GM23248 (cell line): ENCODE data around the gene PLEKHM2. TPM values are rescaled to one million over a fixed set of nuclear protein-coding genes. Genes with fewer than 3 reads are reported as not detected.

ENCODE experiments used
- DNase-seq: peaks from one replicate; pipeline ENCODE4 v3.0.0-alpha.2; 2015
- H2AFZ ChIP-seq: fragments of 200-600 bp; sonication (generic); 2 replicates; pipeline ENCODE4 v1.6.1; 2016; ENCODE audit warnings: antibody characterized with exemption
- H3F3A ChIP-seq: fragments of 200-600 bp; sonication (generic); 2 replicates; pipeline ENCODE4 v1.6.1; 2016; ENCODE audit warnings: mild to moderate bottlenecking, antibody characterized with exemption, mixed run types; ENCODE audit not compliant: insufficient read depth
- H3K27ac ChIP-seq: fragments of 200-600 bp; sonication (generic); 2 replicates; pipeline ENCODE4 v1.5.1; 2016; ENCODE audit warnings: mild to moderate bottlenecking
- H3K27me3 ChIP-seq: fragments of 200-600 bp; sonication (generic); replicated peaks from 2 replicates; pipeline ENCODE4 v1.6.1; 2016; ENCODE audit warnings: mild to moderate bottlenecking; ENCODE audit not compliant: insufficient read depth
- H3K36me3 ChIP-seq: fragments of 200-600 bp; sonication (generic); 2 replicates; pipeline ENCODE4 v1.6.1; 2016; ENCODE audit warnings: low read depth, mild to moderate bottlenecking
- H3K4me1 ChIP-seq: fragments of 200-600 bp; sonication (generic); 2 replicates; pipeline ENCODE4 v1.6.1; 2016; ENCODE audit warnings: mild to moderate bottlenecking; ENCODE audit not compliant: insufficient read depth
- H3K4me2 ChIP-seq: fragments of 200-600 bp; sonication (generic); one replicate; pipeline ENCODE4 v1.6.1; 2016; ENCODE audit warnings: mild to moderate bottlenecking; ENCODE audit not compliant: unreplicated experiment
- H3K4me3 ChIP-seq: fragments of 200-600 bp; sonication (generic); 2 replicates; pipeline ENCODE4 v1.5.1; 2016; ENCODE audit warnings: mild to moderate bottlenecking
- H3K79me2 ChIP-seq: fragments of 200-600 bp; sonication (generic); 2 replicates; pipeline ENCODE4 v1.6.1; 2016; ENCODE audit warnings: mild to moderate bottlenecking; ENCODE audit not compliant: insufficient read depth
- H3K9ac ChIP-seq: fragments of 200-600 bp; sonication (generic); 2 replicates; pipeline ENCODE4 v1.6.1; 2016; ENCODE audit warnings: mild to moderate bottlenecking
- H3K9me2 ChIP-seq: fragments of 200-600 bp; sonication (generic); 2 replicates; pipeline ENCODE4 v1.6.1; 2016; ENCODE audit warnings: mixed run types, mild to moderate bottlenecking, moderate library complexity; ENCODE audit not compliant: insufficient read depth
- H3K9me3 ChIP-seq: fragments of 200-600 bp; sonication (generic); one replicate; pipeline ENCODE4 v1.6.1; 2017; ENCODE audit warnings: low read depth
- H4K20me1 ChIP-seq: fragments of 200-600 bp; sonication (generic); 2 replicates; pipeline ENCODE4 v1.6.0; 2016; ENCODE audit not compliant: insufficient read depth
- EZH2 ChIP-seq: fragments of 200-600 bp; sonication (generic); IDR thresholded peaks from 2 replicates; pipeline ENCODE4 v1.6.1; 2018; ENCODE audit warnings: antibody characterized with exemption, mild to moderate bottlenecking; ENCODE audit not compliant: insufficient read depth, poor library complexity, severe bottlenecking
- EZH2phosphoT487 ChIP-seq: fragments of 200-600 bp; sonication (generic); IDR thresholded peaks from 2 replicates; pipeline ENCODE4 v1.6.1; 2018; ENCODE audit warnings: antibody characterized with exemption, moderate library complexity, mild to moderate bottlenecking, low read depth; ENCODE audit not compliant: insufficient read depth
- whole genome bisulfite sequencing, 2 experiments: methylation state at CpG; one replicate each; pipeline ENCODE4 v1.1.6; 2015 to 2017; ENCODE audit warnings: low lambda C conversion rate in 2 of 2, low coverage in 1 of 2; ENCODE audit errors: missing lambda C conversion rate in 2 of 2; 5-methylcytosine and 5-hydroxymethylcytosine counted together
- in situ Hi-C: fragments of 300-500 bp; cut with MboI; formaldehyde crosslinking; loops from 2 replicates; pipeline ENCODE4 v1.15.0; 2020
- polyA plus RNA-seq: library from polyadenylated mRNA; unstranded; fragments of >200 nt; fragmentation: Nextera tagmentation; extraction: Ambion mirVana; gene quantifications from 2 replicates; pipeline ENCODE4 v1.2.1, GENCODE V29; 2016
- total RNA-seq: library from RNA; depleted of rRNA; stranded (reverse); fragments of >200 nt; shearing (Covaris generic); gene quantifications from 2 replicates; pipeline ENCODE4 v1.2.3, GENCODE V29; 2014

The PLEKHM2 gene
- total and polyA plus RNA-seq, 2 experiments from 2014 or later, result 14.9 to 52.9 TPM

DNA sequence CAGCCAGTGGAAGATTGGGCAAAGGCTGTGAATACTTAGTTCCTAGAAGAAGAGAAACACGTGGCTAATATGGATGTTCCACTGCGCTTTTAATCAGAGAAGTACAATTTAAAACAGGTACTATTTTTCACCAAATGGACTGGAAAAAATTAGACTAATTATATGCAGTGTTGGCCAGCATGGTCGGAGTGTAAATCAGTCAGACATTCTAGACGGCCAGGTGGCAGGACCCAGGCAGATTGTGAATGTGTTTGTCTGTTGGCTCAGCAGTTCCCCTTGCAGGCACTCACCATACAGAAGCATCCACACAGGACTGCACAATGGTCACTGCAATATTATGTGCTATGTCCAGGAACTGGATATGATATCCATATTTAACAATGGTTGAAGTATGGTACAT, 28.0 kb downstream of the PLEKHM2 start:
- WGBS, 2 experiments, result 61 to 62% methylated on average over 4 of the region's 4 CpGs
- Histone ChIP-seq H3K27me3 (no peaks in the 10 kb centered on the region), H3K9me3 (no peaks in the 10 kb centered on the region), H3K4me3 (no peak overlapping the region), H3K79me2 (peaks cover 100% of the 10 kb centered on the region), H3K4me1 (peaks cover 10% of the 10 kb centered on the region), H4K20me1 (peaks cover 6% of the 10 kb centered on the region; the same call in 1 of the 2 replicates), H3K4me2 (no peak overlapping the region), H3K9me2 (no peaks in the 10 kb centered on the region), H3K9ac (no peak overlapping the region), H3K27ac (no peak overlapping the region), H2AFZ (no peak overlapping the region), H3F3A (no peaks in the 10 kb centered on the region), H3K36me3 (no peaks in the 10 kb centered on the region)
- in situ Hi-C loops, result no loop called here
- DNase-seq, result no peak
- TF ChIP-seq EZH2phosphoT487 (no peak), EZH2 (no peak)

- DNase-seq, result peak; percentile 53
- H4K20me1 ChIP-seq, result no peaks in the 10 kb centered on the region; the same call in 1 of the 2 replicates
- no peak for TF ChIP-seq EZH2phosphoT487
- no peak for TF ChIP-seq EZH2
- no peak overlapping the region for H2AFZ ChIP-seq
- 40 to 41% methylated on average over 4 of the region's 4 CpGs for WGBS, 2 experiments
- H3K9ac ChIP-seq, result peak overlapping the region; percentile 34; the same call in 1 of the 2 replicates
- H3K9me3 ChIP-seq, result no peaks in the 10 kb centered on the region
- no peaks in the 10 kb centered on the region for H3K27me3 ChIP-seq
- in situ Hi-C loops, result no loop called here
- no peak overlapping the region for H3K4me3 ChIP-seq
- H3K4me2 ChIP-seq, result no peak overlapping the region
- peaks cover 82% of the 10 kb centered on the region for H3K79me2 ChIP-seq
- H3K9me2 ChIP-seq, result no peaks in the 10 kb centered on the region
- no peak overlapping the region; the same call in 1 of the 2 replicates for H3K27ac ChIP-seq
- no peaks in the 10 kb centered on the region for H3K36me3 ChIP-seq
- no peaks in the 10 kb centered on the region for H3F3A ChIP-seq
- H3K4me1 ChIP-seq, result peaks cover 10% of the 10 kb centered on the region
Observed at GRCh38 chr1:15714406-15715136, 30.5 kb downstream of the PLEKHM2 start.

- Histone ChIP-seq H3F3A (no peaks in the 10 kb centered on the region), H3K4me1 (peaks cover 10% of the 10 kb centered on the region), H3K9me3 (no peaks in the 10 kb centered on the region), H2AFZ (no peak overlapping the region), H3K79me2 (peaks cover 52% of the 10 kb centered on the region), H3K36me3 (no peaks in the 10 kb centered on the region), H3K9me2 (no peaks in the 10 kb centered on the region), H3K27ac (no peak overlapping the region), H3K9ac (no peak overlapping the region), H4K20me1 (no peaks in the 10 kb centered on the region; the same call in 1 of the 2 replicates), H3K4me2 (no peak overlapping the region), H3K27me3 (no peaks in the 10 kb centered on the region), H3K4me3 (no peak overlapping the region)
- DNase-seq, result no peak
- TF ChIP-seq EZH2phosphoT487, result no peak
- no peak for TF ChIP-seq EZH2
- WGBS, 2 experiments, result 97% methylated on average over 11 of the region's 11 CpGs
- in situ Hi-C loops, result no loop called here
Observed at GRCh38 chr1:15717418-15718125, 33.5 kb downstream of the PLEKHM2 start.

DNA sequence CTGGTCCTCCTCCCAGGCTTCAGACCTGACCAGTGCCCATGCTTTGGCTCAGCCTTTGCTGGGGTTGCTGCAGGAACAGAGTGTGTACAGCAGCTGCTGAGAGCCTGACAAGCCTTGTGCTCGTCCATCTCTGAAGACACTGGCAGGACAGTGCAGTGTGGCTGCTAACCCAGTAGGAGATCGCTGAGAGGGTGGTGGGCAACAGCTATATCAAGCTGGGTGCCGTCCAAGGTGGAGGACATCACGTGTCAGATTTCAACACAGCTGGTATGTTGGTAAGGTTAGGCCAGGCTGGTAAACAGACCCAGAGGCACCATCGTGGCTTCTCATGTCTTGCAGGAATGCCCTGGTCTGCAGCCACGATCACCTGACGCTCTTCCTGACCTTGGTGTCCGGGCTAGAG, 34.1 kb downstream of the PLEKHM2 start:
- H3K9ac ChIP-seq, result no peak overlapping the region
- no peak overlapping the region for H3K4me2 ChIP-seq
- no peaks in the 10 kb centered on the region for H3K36me3 ChIP-seq
- H3K4me3 ChIP-seq, result no peak overlapping the region
- DNase-seq, result no peak
- WGBS, 2 experiments, result 93 to 98% methylated on average over 8 of the region's 8 CpGs
- in situ Hi-C loops, result no loop called here
- no peak overlapping the region for H3K27ac ChIP-seq
- H4K20me1 ChIP-seq, result no peaks in the 10 kb centered on the region; the same call in 1 of the 2 replicates
- no peaks in the 10 kb centered on the region for H3F3A ChIP-seq
- H3K4me1 ChIP-seq, result peaks cover 10% of the 10 kb centered on the region
- H3K9me3 ChIP-seq, result no peaks in the 10 kb centered on the region
- no peaks in the 10 kb centered on the region for H3K27me3 ChIP-seq
- no peak overlapping the region for H2AFZ ChIP-seq
- no peaks in the 10 kb centered on the region for H3K9me2 ChIP-seq
- TF ChIP-seq EZH2 (no peak), EZH2phosphoT487 (no peak)
- peaks cover 46% of the 10 kb centered on the region for H3K79me2 ChIP-seq
